Activated CD8-positive, alpha-beta memory T cell treated with anti-CD3 and anti-CD28 coated beads, Interleukin-2, amount 50 U/mL, for 4 hours (primary cell): ENCODE data around the gene MYO3B.

ENCODE experiments used
- DNase-seq: peaks from one replicate; pipeline ENCODE4 v3.0.0-alpha.2; 2020

The MYO3B gene

GRCh38 chr2:170177950-170178781 lies at the start of gene MYO3B:
Gene MYO3B (plus strand): TSS chr2:170178147. CDS start chr2:170178288, 141 bp downstream.
- no peak for DNase-seq

GRCh38 chr2:170139276-170139967 lies 38.5 kb upstream of the MYO3B start:
- no peak for DNase-seq

GRCh38 chr2:170140561-170140960 lies 37.4 kb upstream of the MYO3B start:
- DNase-seq = no peak

- no peak for DNase-seq
Observed at GRCh38 chr2:170141865-170142264, 36.1 kb upstream of the MYO3B start.

GRCh38 chr2:170142502-170142901 lies 35.4 kb upstream of the MYO3B start:
- DNase-seq = no peak

- DNase-seq = no peak
Observed at GRCh38 chr2:170143045-170143717, 34.8 kb upstream of the MYO3B start.

GRCh38 chr2:170144761-170145160 lies 33.2 kb upstream of the MYO3B start:
- DNase-seq = no peak

GRCh38 chr2:170145191-170145590 lies 32.8 kb upstream of the MYO3B start:
- DNase-seq = no peak

- DNase-seq = no peak
Observed at GRCh38 chr2:170145675-170146432, 32.1 kb upstream of the MYO3B start.

GRCh38 chr2:170146784-170147183 lies 31.2 kb upstream of the MYO3B start:
- no peak for DNase-seq

- DNase-seq = no peak
Observed at GRCh38 chr2:170147576-170147975, 30.4 kb upstream of the MYO3B start.

GRCh38 chr2:170148161-170148560 lies 29.8 kb upstream of the MYO3B start:
- DNase-seq = no peak

GRCh38 chr2:170152421-170152820 lies 25.5 kb upstream of the MYO3B start:
- no peak for DNase-seq

- no peak for DNase-seq
Observed at GRCh38 chr2:170155022-170155722, 22.8 kb upstream of the MYO3B start.

GRCh38 chr2:170155723-170156253 lies 22.2 kb upstream of the MYO3B start:
- DNase-seq = no peak

- DNase-seq = no peak
Observed at GRCh38 chr2:170156592-170156991, 21.4 kb upstream of the MYO3B start.

- DNase-seq = no peak
Observed at GRCh38 chr2:170157025-170157684, 20.8 kb upstream of the MYO3B start.

GRCh38 chr2:170159060-170159459 lies 18.9 kb upstream of the MYO3B start:
- no peak for DNase-seq

- no peak for DNase-seq
Observed at GRCh38 chr2:170161516-170162270, 16.3 kb upstream of the MYO3B start.

- no peak for DNase-seq
Observed at GRCh38 chr2:170162271-170162632, 15.7 kb upstream of the MYO3B start.
